Measurements from ENCODE around the gene RSBN1.
"Not testable (repeated sequence)": the region's sequence is repeated elsewhere in the genome, so short reads cannot be mapped to it uniquely, and the experiment has no call there.

Gene RSBN1

GRCh38 chr1:113744114-113744513 is 68.2 kb downstream of the RSBN1 start:
- DNase-seq (ENCODE audit: low read depth, low spot score) = no peak

- DNase-seq (ENCODE audit: low read depth, low spot score) = no peak
Measured at GRCh38 chr1:113742515-113742914, 69.8 kb downstream of the RSBN1 start.

GRCh38 chr1:113734357-113735055 is 77.8 kb downstream of the RSBN1 start:
- no peak for DNase-seq (ENCODE audit: low read depth, low spot score)

DNA sequence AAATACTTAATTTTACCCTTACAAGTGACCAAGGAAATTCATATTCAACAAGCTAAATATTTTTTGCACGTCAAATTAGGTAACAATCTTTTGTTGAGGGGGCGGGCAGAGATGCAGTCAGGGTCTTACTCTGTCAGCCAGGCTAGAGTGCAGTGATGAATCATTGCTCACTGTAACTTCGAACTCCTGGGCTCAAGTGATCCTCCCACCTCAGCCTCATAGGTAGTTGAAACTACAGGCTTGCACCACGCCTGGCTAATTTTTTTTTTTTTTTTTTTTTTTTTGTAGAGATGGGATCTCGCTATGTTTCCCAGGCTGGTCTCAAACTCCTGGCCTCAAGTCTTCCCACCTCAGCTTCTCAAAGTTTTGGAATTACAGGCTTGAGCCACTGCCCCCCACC is 79.5 kb downstream of the RSBN1 start:
- no peak for DNase-seq (ENCODE audit: low read depth, low spot score)

DNA sequence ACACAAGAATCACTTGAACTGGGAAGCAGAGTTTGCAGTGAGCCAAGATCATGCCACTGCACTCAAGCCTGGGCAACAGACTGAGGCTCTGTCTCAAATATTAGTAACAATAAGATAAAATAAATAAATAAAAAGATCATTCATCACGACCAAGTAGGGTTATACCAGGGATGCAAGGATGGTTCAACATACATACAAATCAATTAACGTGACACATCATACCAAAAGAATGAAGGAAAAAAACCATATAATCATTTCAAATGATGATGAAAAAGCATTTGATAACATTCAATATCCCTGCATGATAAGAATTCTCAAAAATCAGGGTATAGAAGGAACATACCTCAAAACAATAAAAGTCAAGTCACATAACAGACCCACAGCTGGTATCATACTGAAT is 91.3 kb downstream of the RSBN1 start:
- DNase-seq (ENCODE audit: low read depth, low spot score) = no peak

GRCh38 chr1:113718621-113719020 is 93.7 kb downstream of the RSBN1 start:
- not testable (repeated sequence) for DNase-seq (ENCODE audit: low read depth, low spot score)

DNA sequence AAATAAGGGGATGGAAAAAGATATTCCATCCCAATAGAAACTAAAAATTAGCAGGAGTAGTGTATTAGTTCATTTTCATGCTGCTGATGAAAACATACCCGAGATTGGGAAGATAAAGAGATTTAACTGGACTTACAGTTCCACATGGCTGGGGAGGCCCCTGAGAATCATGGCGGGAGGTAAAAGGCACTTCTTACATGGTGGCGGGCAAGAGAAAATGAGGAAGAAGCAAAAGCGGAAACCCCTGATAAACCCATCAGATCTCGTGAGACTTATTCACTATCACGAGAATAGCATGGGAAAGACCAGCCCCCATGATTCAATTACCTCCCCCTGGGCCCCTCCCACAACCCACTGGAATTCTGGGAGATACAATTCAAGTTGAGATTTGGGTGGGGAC is 94.8 kb downstream of the RSBN1 start:
- DNase-seq (ENCODE audit: low read depth, low spot score) = not testable (repeated sequence)

DNA sequence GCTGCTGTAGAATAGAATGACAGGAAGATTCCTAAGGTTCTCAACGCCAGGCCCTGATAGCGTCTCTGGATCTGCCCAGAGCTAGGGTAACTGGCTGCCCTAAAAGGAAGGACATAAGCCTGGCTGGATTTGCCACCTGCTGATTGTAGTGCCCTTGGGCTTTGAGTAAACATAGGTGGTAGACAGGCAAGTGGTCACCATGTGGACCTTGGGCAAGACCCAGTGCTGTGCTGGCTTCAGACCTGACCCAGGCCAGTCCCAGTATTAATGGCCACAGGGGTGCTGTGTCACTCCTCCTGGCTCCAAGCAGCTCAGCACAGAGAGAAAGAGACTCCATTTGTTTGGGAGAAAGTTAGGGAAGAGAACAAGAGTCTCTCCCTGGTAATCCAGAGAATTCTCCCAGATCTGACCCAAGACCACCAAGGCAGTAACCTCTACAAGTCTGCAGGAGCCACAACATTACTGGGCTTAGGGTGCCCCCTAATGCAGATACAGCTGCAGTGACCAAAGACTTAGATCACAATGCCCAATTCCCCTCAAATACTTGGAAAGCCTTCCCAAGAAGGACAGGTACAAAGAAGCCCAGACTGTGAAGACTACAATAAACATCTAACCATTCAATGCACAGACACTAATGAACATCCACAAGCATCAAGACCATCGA is 97.5 kb downstream of the RSBN1 start:
- no peak for DNase-seq (ENCODE audit: low read depth, low spot score)
